Left ventricle myocardium superior (tissue), 1 donor: ENCODE measurements around the gene EPDR1. TPM values are rescaled to one million over a fixed set of nuclear protein-coding genes. Genes with fewer than 3 reads are reported as not detected.

Experiments used
- total RNA-seq: library from RNA; stranded (reverse); fragmentation: NEBNext Ultra II Directional; extraction: Animal tissue kit (Norgen Biotek cat#: 25700); gene quantifications from one replicate; pipeline ENCODE4 v1.2.1, GENCODE V29; 2021
- donor health status: DM: no; HTN: yes; CAD: no; lungs with severe emphysema.

EPDR1 gene
- total RNA-seq, 1 donor from 2014 or later, result 36.7 TPM

Other genes starting within 250 kb of the EPDR1 start
- 0.64 TPM for gene GPR141, start 236.9 kb upstream of the EPDR1 start, total RNA-seq
- not detected for gene NME8, start 72.0 kb upstream of the EPDR1 start, total RNA-seq
- 1.0 TPM for gene SFRP4, start 3.8 kb upstream of the EPDR1 start, total RNA-seq